HCT116 (cell line): Measurements from ENCODE around the gene ABL1. TPM values are rescaled to one million over a fixed set of nuclear protein-coding genes. Genes with fewer than 3 reads are reported as not detected.

Experiments used
- ATAC-seq: fragments of 200-7000 bp; cut with Tn5 transposase; 2 replicates; pipeline ENCODE4 v1.9.1; 2020; ENCODE audit warnings: mild to moderate bottlenecking, moderate library complexity
- BruUV-seq: library from RNA; stranded (reverse); fragments of 400-500 nt; replicated peaks from 2 replicates; lab custom pipeline; 2021; lab: Mats Ljungman, UMichigan
- CTCF ChIA-PET: fragments of 300-600 bp; sonication (Branson Sonifier 250); formaldehyde crosslinking; loops from one replicate; lab custom pipeline; 2021; ENCODE audit warnings: antibody characterized with exemption; lab: Charles Lee
- POLR2A ChIA-PET: fragments of 300-600, 350-600 bp; sonication (Branson Sonifier 250); formaldehyde crosslinking; loops from one replicate; lab custom pipeline; 2021; ENCODE audit warnings: antibody characterized with exemption; lab: Charles Lee
- RAD21 ChIA-PET, 2 experiments: fragments of 300-600 bp; sonication (Branson Sonifier 250); formaldehyde crosslinking; loops; one replicate each; lab custom pipeline; 2023; ENCODE audit warnings: low total read pairs in 2 of 2; ENCODE audit not compliant: uncharacterized antibody in 2 of 2, unreplicated experiment in 2 of 2, low non-redundant PET in 1 of 2; lab: Charles Lee
- DNase-seq: peaks from one replicate; pipeline ENCODE4 v3.0.0-alpha.2; 2010; ENCODE audit warnings: low read depth, low spot score
- H2AFZ ChIP-seq: fragments of 200-600 bp; shearing (Covaris generic), sonication (generic); 2 replicates; pipeline ENCODE4 v1.6.1; 2017; ENCODE audit warnings: low read depth, mixed run types, mixed read lengths, antibody characterized with exemption, low read length; ENCODE audit not compliant: poor library complexity, severe bottlenecking
- H3K27ac ChIP-seq: 2 replicates; pipeline ENCODE4 v1.5.1; 2012; ENCODE audit warnings: low read depth, low read length
- H3K27me3 ChIP-seq: fragments of 200-600 bp; sonication (generic); 2 replicates; pipeline ENCODE4 v1.6.1; 2016; ENCODE audit warnings: mixed run types, low read length, mixed read lengths; ENCODE audit not compliant: insufficient read depth
- H3K36me3 ChIP-seq, 2 experiments: fragments of 200-500 bp in 1 of 2; fragments of 200-600 bp in 1 of 2; sonication (Bioruptor generic) in 1 of 2; sonication (generic) in 1 of 2; 2 replicates each; pipeline versions ENCODE4 v1.5.1 to v1.6.1; 2014 to 2016; ENCODE audit warnings: low read length in 2 of 2, inconsistent platforms in 1 of 2, mixed read lengths in 1 of 2, mixed run types in 1 of 2; ENCODE audit not compliant: insufficient read depth in 2 of 2, control insufficient read depth in 1 of 2
- H3K4me1 ChIP-seq, 2 experiments: fragments of 200-600 bp in 1 of 2; sonication (generic) in 1 of 2; 2 replicates each; pipeline versions ENCODE4 v1.5.1 to v1.6.1; 2012 to 2017; ENCODE audit warnings: low read length in 2 of 2, inconsistent platforms in 1 of 2, mild to moderate bottlenecking in 1 of 2, mixed read lengths in 1 of 2, mixed run types in 1 of 2, moderate library complexity in 1 of 2; ENCODE audit not compliant: insufficient read depth in 2 of 2, control insufficient read depth in 1 of 2
- H3K4me2 ChIP-seq: fragments of 200-600 bp; sonication (generic); 2 replicates; pipeline ENCODE4 v1.6.1; 2017; ENCODE audit warnings: mixed run types, low read length, mixed read lengths
- H3K4me3 ChIP-seq, 2 experiments: fragments of 200-600 bp in 1 of 2; sonication (generic) in 1 of 2; replicated peaks in 1 of 2; 2 replicates each; pipeline ENCODE4 v1.5.1; 2011 to 2016; ENCODE audit warnings: low read length in 2 of 2, control low read depth in 1 of 2, low read depth in 1 of 2, mild to moderate bottlenecking in 1 of 2, mixed read lengths in 1 of 2, mixed run types in 1 of 2
- H3K79me2 ChIP-seq: fragments of 200-600 bp; sonication (generic); 2 replicates; pipeline ENCODE4 v1.6.1; 2017; ENCODE audit warnings: mild to moderate bottlenecking, mixed run types, low read length, moderate library complexity, mixed read lengths; ENCODE audit not compliant: insufficient read depth
- H3K9ac ChIP-seq: fragments of 200-600 bp; sonication (generic); 2 replicates; pipeline ENCODE4 v1.6.1; 2016; ENCODE audit warnings: low read length, mixed read lengths
- H3K9me2 ChIP-seq: fragments of 200-600 bp; sonication (generic), shearing (Covaris generic); 2 replicates; pipeline ENCODE4 v1.6.1; 2017; ENCODE audit warnings: mixed run types, mild to moderate bottlenecking, moderate library complexity; ENCODE audit not compliant: insufficient read depth
- H3K9me3 ChIP-seq, 2 experiments: fragments of 200-500 bp in 1 of 2; fragments of 200-600 bp in 1 of 2; sonication (Bioruptor generic) in 1 of 2; sonication (generic) in 1 of 2; 2 replicates each; pipeline ENCODE4 v1.6.1; 2014 to 2017; ENCODE audit warnings: low read length in 2 of 2, mixed read lengths in 2 of 2, inconsistent platforms in 1 of 2, low read depth in 1 of 2, mild to moderate bottlenecking in 1 of 2, mixed run types in 1 of 2, moderate library complexity in 1 of 2; ENCODE audit not compliant: control insufficient read depth in 1 of 2, insufficient read depth in 1 of 2
- H4K20me1 ChIP-seq: fragments of 200-600 bp; sonication (generic), shearing (Covaris generic); 2 replicates; pipeline ENCODE4 v1.6.1; 2017; ENCODE audit warnings: mixed run types, mild to moderate bottlenecking, moderate library complexity; ENCODE audit not compliant: insufficient read depth
- CBX3 ChIP-seq: IDR thresholded peaks from 2 replicates; pipeline ENCODE4 v1.6.1; 2012; ENCODE audit warnings: low read depth
- CEBPB ChIP-seq: IDR thresholded peaks from 2 replicates; pipeline ENCODE4 v1.6.1; 2012; ENCODE audit warnings: low read depth
- CTCF ChIP-seq, 3 experiments: fragments of 200-600 bp in 1 of 3; sonication (generic) in 1 of 3; IDR thresholded peaks in 2 of 3; conservative IDR thresholded peaks in 1 of 3; 2 replicates each; pipeline ENCODE4 v1.5.1; 2012 to 2017; ENCODE audit warnings: low read depth in 2 of 3, low read length in 2 of 3, antibody characterized with exemption in 1 of 3, borderline replicate concordance in 1 of 3, control low read depth in 1 of 3, mild to moderate bottlenecking in 1 of 3, mixed read lengths in 1 of 3, mixed run types in 1 of 3, moderate library complexity in 1 of 3; ENCODE audit not compliant: insufficient read depth in 1 of 3
- ELF1 ChIP-seq: IDR thresholded peaks from 2 replicates; pipeline ENCODE4 v1.6.1; 2012; ENCODE audit warnings: low read depth, borderline replicate concordance
- EZH2 ChIP-seq: fragments of 200-600 bp; sonication (generic); IDR thresholded peaks from 2 replicates; pipeline ENCODE4 v1.6.1; 2017; ENCODE audit warnings: antibody characterized with exemption, mixed run types
- EZH2phosphoT487 ChIP-seq: fragments of 200-600 bp; IDR thresholded peaks from 2 replicates; pipeline ENCODE4 v1.6.1; 2018; ENCODE audit warnings: antibody characterized with exemption, borderline replicate concordance
- RAD21 ChIP-seq: IDR thresholded peaks from 2 replicates; pipeline ENCODE4 v1.6.1; 2012; ENCODE audit warnings: low read depth, mild to moderate bottlenecking
- TCF7L2 ChIP-seq: IDR thresholded peaks from 2 replicates; pipeline ENCODE4 v1.7.0; 2011; ENCODE audit warnings: borderline replicate concordance, inconsistent platforms; ENCODE audit not compliant: insufficient read depth, insufficient read length; ENCODE audit errors: extremely low read depth
- YY1 ChIP-seq: IDR thresholded peaks from 2 replicates; pipeline ENCODE4 v1.6.1; 2011; ENCODE audit warnings: low read length, low read depth, moderate library complexity, mild to moderate bottlenecking; ENCODE audit not compliant: insufficient replicate concordance; ENCODE audit errors: extremely low read depth
- ZBTB33 ChIP-seq: IDR thresholded peaks from 2 replicates; pipeline ENCODE4 v1.6.1; 2011; ENCODE audit warnings: mild to moderate bottlenecking, low read length, moderate library complexity; ENCODE audit not compliant: insufficient replicate concordance; ENCODE audit errors: extremely low read depth
- intact Hi-C: fragments of 100-400 bp; cut with micrococcal nuclease; formaldehyde crosslinking; loops from 2 replicates; pipeline ENCODE4 v1.10.0; 2022
- total RNA-seq: library from RNA; stranded (reverse); gene quantifications from one replicate; pipeline ENCODE4 v1.2.1, GENCODE V29; 2021; ENCODE audit not compliant: unreplicated experiment

The ABL1 gene
- total RNA-seq, 1 experiment from 2014 or later = 54.7 TPM

- CTCF ChIA-PET = no interaction called here
- no TSS peak for BruUV-seq
- TF ChIP-seq YY1 (no peak), TCF7L2 (no peak), ZBTB33 (no peak), CEBPB (no peak), RAD21 (no peak), EZH2phosphoT487 (no peak), ELF1 (no peak), EZH2 (no peak), CBX3 (no peak), CTCF (IDR thresholded peaks at IDR 0.05 in 2 of 3, conservative IDR thresholded peaks at IDR 0.05 in 1 of 3; ENCODE audit: borderline replicate concordance in 1 of 3, insufficient read depth in 1 of 3, low read depth in 2 of 3, low read length in 2 of 3) (no peak)
Measured at GRCh38 chr9:130830231-130830760, 4.8 kb upstream of the ABL1 start.

More at GRCh38 chr9:130830231-130830760, 4.8 kb upstream of the ABL1 start:
- RAD21 ChIA-PET = no interaction called here
- no peak overlapping the region for H3K27ac ChIP-seq
- H4K20me1 ChIP-seq = no peaks in the 10 kb centered on the region
- H3K9ac ChIP-seq = no peak overlapping the region
- no peaks in the 10 kb centered on the region for H3K36me3 ChIP-seq
- DNase-seq (no peak), ATAC-seq (no peak)
- peaks cover 35% of the 10 kb centered on the region for H3K79me2 ChIP-seq
- peaks cover 0 to 5% of the 10 kb centered on the region in 2 experiments; a peak in 1 of 4 replicates for H3K9me3 ChIP-seq
- intact Hi-C loops = no loop called here
- H3K4me1 ChIP-seq = peaks cover 20 to 24% of the 10 kb centered on the region in 2 experiments
- H3K4me2 ChIP-seq = no peak overlapping the region
- H3K27me3 ChIP-seq = no peaks in the 10 kb centered on the region
- no peak overlapping the region for H3K4me3 ChIP-seq
- H3K9me2 ChIP-seq = no peaks in the 10 kb centered on the region
- POLR2A ChIA-PET = interaction anchor here (0.6 kb wide), 1 partner anchor 123 kb away, joined by 3 read pairs; no protein-coding TSS in a partner anchor
- H2AFZ ChIP-seq = no peak overlapping the region
